WTC11 (cell line): ENCODE data around the gene ZMAT3. TPM values are rescaled to one million over a fixed set of nuclear protein-coding genes. Genes with fewer than 3 reads are reported as not detected.
A peak's percentile ranks its signal among the peaks of the same experiment; 100 is the strongest.
"Not testable (repeated sequence)": the region's sequence is repeated elsewhere in the genome, so short reads cannot be mapped to it uniquely, and the experiment has no call there.

Experiments
- ATAC-seq: fragments of 200-7000 bp; cut with Tn5 transposase; 2 replicates; pipeline ENCODE4 v1.10.0; 2021; ENCODE audit warnings: mild to moderate bottlenecking, moderate library complexity
- CTCF ChIA-PET: fragments of 300-600 bp; sonication (Branson Sonifier 250); formaldehyde crosslinking; loops from one replicate; lab custom pipeline; 2021; ENCODE audit warnings: antibody characterized with exemption; lab: Charles Lee
- POLR2A ChIA-PET: fragments of 350-600 bp; sonication (Branson Sonifier 250); formaldehyde crosslinking; loops from one replicate; lab custom pipeline; 2021; ENCODE audit warnings: antibody characterized with exemption; lab: Charles Lee
- DNase-seq: peaks from one replicate; pipeline ENCODE4 v3.0.0; 2021; ENCODE audit warnings: low spot score
- H3K27ac Mint-ChIP-seq: 2 replicates; pipeline ENCODE4 v1.8.0; 2021; ENCODE audit warnings: mixed read lengths
- H3K27me3 Mint-ChIP-seq: 2 replicates; pipeline ENCODE4 v1.8.0; 2021; ENCODE audit warnings: low read depth, mild to moderate bottlenecking, moderate library complexity, mixed read lengths
- H3K36me3 Mint-ChIP-seq: 2 replicates; pipeline ENCODE4 v1.8.0; 2021; ENCODE audit warnings: mixed read lengths
- H3K4me1 Mint-ChIP-seq: 2 replicates; pipeline ENCODE4 v1.8.0; 2022; ENCODE audit warnings: mixed read lengths
- H3K4me3 Mint-ChIP-seq: 2 replicates; pipeline ENCODE4 v1.8.0; 2021; ENCODE audit warnings: mild to moderate bottlenecking, moderate library complexity, mixed read lengths
- H3K9me3 Mint-ChIP-seq: 2 replicates; pipeline ENCODE4 v1.8.0; 2021; ENCODE audit warnings: mixed read lengths
- ATF1 ChIP-seq: sonication (generic); formaldehyde crosslinking; IDR thresholded peaks from 2 replicates; pipeline ENCODE4 v1.8.1; 2023; ENCODE audit warnings: mild to moderate bottlenecking, moderate library complexity, missing genetic modification reagents
- FOXK1 ChIP-seq: sonication (generic); formaldehyde crosslinking; IDR thresholded peaks from 2 replicates; pipeline ENCODE4 v1.8.0; 2022; ENCODE audit warnings: mild to moderate bottlenecking, moderate library complexity, missing genetic modification reagents
- GTF2I ChIP-seq: fragments of 250-450 bp; sonication (Bioruptor Pico); conservative IDR thresholded peaks from 2 replicates; pipeline ENCODE4 v1.4.0; 2021; ENCODE audit warnings: mild to moderate bottlenecking
- JAZF1 ChIP-seq: fragments of 250-450 bp; sonication (Bioruptor Pico); IDR thresholded peaks from 2 replicates; pipeline ENCODE4 v1.9.0; 2021; ENCODE audit warnings: moderate library complexity, mild to moderate bottlenecking, inconsistent platforms
- JUN ChIP-seq: sonication (generic); formaldehyde crosslinking; IDR thresholded peaks from 2 replicates; pipeline ENCODE4 v1.8.0; 2023; ENCODE audit warnings: mild to moderate bottlenecking, missing genetic modification reagents
- NFATC4 ChIP-seq: fragments of 250-450 bp; sonication (Bioruptor Pico); IDR thresholded peaks from 2 replicates; pipeline ENCODE4 v1.9.0; 2021; ENCODE audit warnings: mild to moderate bottlenecking
- NFYB ChIP-seq: sonication (generic); formaldehyde crosslinking; conservative IDR thresholded peaks from 2 replicates; pipeline ENCODE4 v1.8.0; 2022; ENCODE audit warnings: low read depth, missing genetic modification reagents
- TEAD1 ChIP-seq: sonication (generic); formaldehyde crosslinking; IDR thresholded peaks from 2 replicates; pipeline ENCODE4 v1.8.0; 2022; ENCODE audit warnings: mild to moderate bottlenecking, missing genetic modification reagents
- TEAD4 ChIP-seq: sonication (generic); formaldehyde crosslinking; IDR thresholded peaks from 2 replicates; pipeline ENCODE4 v1.8.0; 2022; ENCODE audit warnings: mild to moderate bottlenecking, missing genetic modification reagents
- TP53 ChIP-seq: sonication (generic); formaldehyde crosslinking; IDR thresholded peaks from 2 replicates; pipeline ENCODE4 v1.8.1; 2023; ENCODE audit warnings: mild to moderate bottlenecking, missing genetic modification reagents
- ZBTB21 ChIP-seq: sonication (generic); formaldehyde crosslinking; IDR thresholded peaks from 2 replicates; pipeline ENCODE4 v1.8.1; 2023; ENCODE audit warnings: mild to moderate bottlenecking, missing genetic modification reagents, borderline replicate concordance
- ZNF263 ChIP-seq: sonication (generic); formaldehyde crosslinking; IDR thresholded peaks from 2 replicates; pipeline ENCODE4 v1.8.1; 2022; ENCODE audit warnings: low read depth, mild to moderate bottlenecking, moderate library complexity, missing genetic modification reagents
- ZNF317 ChIP-seq: sonication (generic); formaldehyde crosslinking; IDR thresholded peaks from 2 replicates; pipeline ENCODE4 v1.8.1; 2023; ENCODE audit warnings: low read depth, mild to moderate bottlenecking, moderate library complexity, missing genetic modification reagents, borderline replicate concordance
- total RNA-seq: library from RNA; stranded (reverse); gene quantifications from 3 replicates; pipeline ENCODE4 v1.2.3, GENCODE V29; 2021
- TF ChIP-seq, protein P1 (sequence below): fragments of 250-450 bp; sonication (Bioruptor Pico); IDR thresholded peaks from 2 replicates; pipeline ENCODE4 v1.8.0; 2021; ENCODE audit warnings: mild to moderate bottlenecking
- TF ChIP-seq, protein P2 (sequence below): sonication (generic); formaldehyde crosslinking; IDR thresholded peaks from 2 replicates; pipeline ENCODE4 v1.8.1; 2023; ENCODE audit warnings: mild to moderate bottlenecking, missing genetic modification reagents
- TF ChIP-seq, protein P3 (sequence below): sonication (generic); formaldehyde crosslinking; IDR thresholded peaks from 2 replicates; pipeline ENCODE4 v1.8.1; 2023; ENCODE audit warnings: mild to moderate bottlenecking, missing genetic modification reagents, moderate library complexity
- TF ChIP-seq, protein P4 (sequence below): sonication (generic); formaldehyde crosslinking; IDR thresholded peaks from 2 replicates; pipeline ENCODE4 v1.8.1; 2022; ENCODE audit warnings: low read depth, missing genetic modification reagents, borderline replicate concordance
- TF ChIP-seq, protein P5 (sequence below): sonication (generic); formaldehyde crosslinking; IDR thresholded peaks from 2 replicates; pipeline ENCODE4 v1.8.0; 2022; ENCODE audit warnings: mild to moderate bottlenecking, missing genetic modification reagents

The ZMAT3 gene
- total RNA-seq, 1 experiment from 2014 or later: 24.1 TPM

DNA sequence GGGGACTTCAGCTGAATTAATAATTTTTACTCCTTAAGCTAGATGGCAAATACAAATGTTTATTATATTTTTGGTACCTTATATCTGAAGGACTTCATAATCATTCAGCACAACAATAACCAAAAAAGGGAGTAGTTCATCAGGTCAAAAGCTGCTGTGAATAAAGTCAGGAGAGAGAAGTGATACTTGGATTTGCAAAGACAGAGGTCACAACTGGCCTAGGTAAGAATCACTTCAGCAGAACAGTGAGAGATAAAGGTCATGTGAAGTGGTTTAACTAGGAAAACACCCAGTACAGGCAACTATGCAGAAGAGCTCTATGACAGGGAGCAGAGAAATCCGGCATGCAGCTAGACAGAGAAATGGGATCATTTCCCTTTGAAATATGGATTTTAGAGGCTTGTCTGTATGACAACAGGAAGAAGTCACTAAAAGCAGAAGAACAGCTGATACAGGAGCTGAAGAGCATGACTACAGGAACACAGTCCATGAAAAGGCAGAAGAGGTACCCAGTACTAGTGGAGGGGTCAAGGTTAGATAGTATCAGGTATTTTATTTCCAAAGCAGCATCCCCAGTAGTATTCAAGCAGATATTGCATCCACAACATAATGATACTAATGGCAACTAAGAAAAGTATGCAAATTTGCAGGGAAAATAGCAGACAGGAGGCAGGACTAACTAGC is 25.7 kb downstream of the ZMAT3 start:
- no peak for DNase-seq
- H3K4me1 Mint-ChIP-seq: peaks cover 26% of the 10 kb centered on the region
- TF ChIP-seq FOXK1 (CRISPR knock-in tag): no peak
- no peak for TF ChIP-seq NFATC4 (CRISPR knock-in tag)
- no peak for TF ChIP-seq ZNF317
- no peak for TF ChIP-seq JUN
- no peak for TF ChIP-seq ZNF263 (CRISPR knock-in tag)
- TF ChIP-seq NFYB: no peak
- TF ChIP-seq, protein P1, sequence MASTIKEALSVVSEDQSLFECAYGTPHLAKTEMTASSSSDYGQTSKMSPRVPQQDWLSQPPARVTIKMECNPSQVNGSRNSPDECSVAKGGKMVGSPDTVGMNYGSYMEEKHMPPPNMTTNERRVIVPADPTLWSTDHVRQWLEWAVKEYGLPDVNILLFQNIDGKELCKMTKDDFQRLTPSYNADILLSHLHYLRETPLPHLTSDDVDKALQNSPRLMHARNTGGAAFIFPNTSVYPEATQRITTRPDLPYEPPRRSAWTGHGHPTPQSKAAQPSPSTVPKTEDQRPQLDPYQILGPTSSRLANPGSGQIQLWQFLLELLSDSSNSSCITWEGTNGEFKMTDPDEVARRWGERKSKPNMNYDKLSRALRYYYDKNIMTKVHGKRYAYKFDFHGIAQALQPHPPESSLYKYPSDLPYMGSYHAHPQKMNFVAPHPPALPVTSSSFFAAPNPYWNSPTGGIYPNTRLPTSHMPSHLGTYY (CRISPR knock-in tag): no peak
- TF ChIP-seq TP53 (CRISPR knock-in tag): no peak
- no peak for TF ChIP-seq JAZF1 (CRISPR knock-in tag)
- no peak for TF ChIP-seq ZBTB21 (CRISPR knock-in tag)
- no peak for TF ChIP-seq TEAD1 (CRISPR knock-in tag)
- TF ChIP-seq, protein P2, sequence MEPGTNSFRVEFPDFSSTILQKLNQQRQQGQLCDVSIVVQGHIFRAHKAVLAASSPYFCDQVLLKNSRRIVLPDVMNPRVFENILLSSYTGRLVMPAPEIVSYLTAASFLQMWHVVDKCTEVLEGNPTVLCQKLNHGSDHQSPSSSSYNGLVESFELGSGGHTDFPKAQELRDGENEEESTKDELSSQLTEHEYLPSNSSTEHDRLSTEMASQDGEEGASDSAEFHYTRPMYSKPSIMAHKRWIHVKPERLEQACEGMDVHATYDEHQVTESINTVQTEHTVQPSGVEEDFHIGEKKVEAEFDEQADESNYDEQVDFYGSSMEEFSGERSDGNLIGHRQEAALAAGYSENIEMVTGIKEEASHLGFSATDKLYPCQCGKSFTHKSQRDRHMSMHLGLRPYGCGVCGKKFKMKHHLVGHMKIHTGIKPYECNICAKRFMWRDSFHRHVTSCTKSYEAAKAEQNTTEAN (CRISPR knock-in tag): no peak
- no peak for TF ChIP-seq GTF2I (CRISPR knock-in tag)
- TF ChIP-seq, protein P3, sequence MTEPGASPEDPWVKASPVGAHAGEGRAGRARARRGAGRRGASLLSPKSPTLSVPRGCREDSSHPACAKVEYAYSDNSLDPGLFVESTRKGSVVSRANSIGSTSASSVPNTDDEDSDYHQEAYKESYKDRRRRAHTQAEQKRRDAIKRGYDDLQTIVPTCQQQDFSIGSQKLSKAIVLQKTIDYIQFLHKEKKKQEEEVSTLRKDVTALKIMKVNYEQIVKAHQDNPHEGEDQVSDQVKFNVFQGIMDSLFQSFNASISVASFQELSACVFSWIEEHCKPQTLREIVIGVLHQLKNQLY (CRISPR knock-in tag): no peak
- TF ChIP-seq, protein P4, sequence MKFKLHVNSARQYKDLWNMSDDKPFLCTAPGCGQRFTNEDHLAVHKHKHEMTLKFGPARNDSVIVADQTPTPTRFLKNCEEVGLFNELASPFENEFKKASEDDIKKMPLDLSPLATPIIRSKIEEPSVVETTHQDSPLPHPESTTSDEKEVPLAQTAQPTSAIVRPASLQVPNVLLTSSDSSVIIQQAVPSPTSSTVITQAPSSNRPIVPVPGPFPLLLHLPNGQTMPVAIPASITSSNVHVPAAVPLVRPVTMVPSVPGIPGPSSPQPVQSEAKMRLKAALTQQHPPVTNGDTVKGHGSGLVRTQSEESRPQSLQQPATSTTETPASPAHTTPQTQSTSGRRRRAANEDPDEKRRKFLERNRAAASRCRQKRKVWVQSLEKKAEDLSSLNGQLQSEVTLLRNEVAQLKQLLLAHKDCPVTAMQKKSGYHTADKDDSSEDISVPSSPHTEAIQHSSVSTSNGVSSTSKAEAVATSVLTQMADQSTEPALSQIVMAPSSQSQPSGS (CRISPR knock-in tag): no peak
- TF ChIP-seq TEAD4 (CRISPR knock-in tag): no peak
- TF ChIP-seq ATF1 (CRISPR knock-in tag): no peak
- TF ChIP-seq, protein P5, sequence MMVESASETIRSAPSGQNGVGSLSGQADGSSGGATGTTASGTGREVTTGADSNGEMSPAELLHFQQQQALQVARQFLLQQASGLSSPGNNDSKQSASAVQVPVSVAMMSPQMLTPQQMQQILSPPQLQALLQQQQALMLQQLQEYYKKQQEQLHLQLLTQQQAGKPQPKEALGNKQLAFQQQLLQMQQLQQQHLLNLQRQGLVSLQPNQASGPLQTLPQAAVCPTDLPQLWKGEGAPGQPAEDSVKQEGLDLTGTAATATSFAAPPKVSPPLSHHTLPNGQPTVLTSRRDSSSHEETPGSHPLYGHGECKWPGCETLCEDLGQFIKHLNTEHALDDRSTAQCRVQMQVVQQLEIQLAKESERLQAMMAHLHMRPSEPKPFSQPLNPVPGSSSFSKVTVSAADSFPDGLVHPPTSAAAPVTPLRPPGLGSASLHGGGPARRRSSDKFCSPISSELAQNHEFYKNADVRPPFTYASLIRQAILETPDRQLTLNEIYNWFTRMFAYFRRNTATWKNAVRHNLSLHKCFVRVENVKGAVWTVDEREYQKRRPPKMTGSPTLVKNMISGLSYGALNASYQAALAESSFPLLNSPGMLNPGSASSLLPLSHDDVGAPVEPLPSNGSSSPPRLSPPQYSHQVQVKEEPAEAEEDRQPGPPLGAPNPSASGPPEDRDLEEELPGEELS (CRISPR knock-in tag): no peak
- TF ChIP-seq, all 79 proteins: peak for 0
- peaks cover 18% of the 10 kb centered on the region for H3K36me3 Mint-ChIP-seq
- ChIA-PET CTCF (no interaction called here), POLR2A (no interaction called here)
- no peak for ATAC-seq
- peak overlapping the region; percentile 16 for H3K27ac Mint-ChIP-seq
- H3K27me3 Mint-ChIP-seq: no peaks in the 10 kb centered on the region
- H3K9me3 Mint-ChIP-seq: peaks cover 27% of the 10 kb centered on the region
- no peak overlapping the region for H3K4me3 Mint-ChIP-seq

DNA sequence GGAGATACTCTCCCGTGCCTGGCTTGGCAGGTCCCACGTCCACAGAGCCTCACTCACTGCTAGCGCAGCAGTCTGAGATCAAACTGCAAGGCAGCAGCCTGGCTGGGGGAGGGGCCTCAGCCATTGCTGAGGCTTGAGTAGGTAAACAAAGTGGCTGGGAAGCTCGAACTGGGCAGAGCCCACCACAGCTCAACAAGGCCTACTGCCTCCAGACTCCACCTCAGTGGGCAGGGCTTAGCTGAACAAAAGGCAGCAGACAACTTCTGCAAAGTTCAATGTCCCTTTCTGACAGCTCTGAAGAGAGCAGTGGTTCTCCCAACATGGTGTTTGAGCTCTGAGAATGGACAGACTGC is 32.7 kb downstream of the ZMAT3 start:
- H3K27ac Mint-ChIP-seq, ATAC-seq, H3K27me3 Mint-ChIP-seq, POLR2A ChIA-PET, CTCF ChIA-PET, DNase-seq, H3K4me3 Mint-ChIP-seq: not testable (repeated sequence)
- Mint-ChIP-seq H3K9me3 (peaks cover 29% of the 10 kb centered on the region), H3K4me1 (peaks cover 13% of the 10 kb centered on the region; the same call in 1 of the 2 replicates), H3K36me3 (peaks cover 26% of the 10 kb centered on the region)
